ENCODE measurements around the gene MED20. TPM values are rescaled to one million over a fixed set of nuclear protein-coding genes. Genes with fewer than 3 reads are reported as not detected.
A peak's percentile ranks its signal among the peaks of the same experiment; 100 is the strongest.

The MED20 gene
- total RNA-seq, 2 donors from 2014 or later: 24.9 to 34.6 TPM

- Mint-ChIP-seq H3K27me3 (ENCODE audit: low read depth) (no peaks in the 10 kb centered on the region), H3K36me3 (ENCODE audit: insufficient read depth in 2 of 2) (peaks cover 19 to 28% of the 10 kb centered on the region in 2 donors), H3K9me3 (no peaks in the 10 kb centered on the region), H3K4me3 (peak overlapping the region; percentile 98 to 99), H3K4me1 (ENCODE audit: low read depth) (peaks cover 75% of the 10 kb centered on the region), H3K27ac (peak overlapping the region; percentile 99)
- DNase-seq (no peak), ATAC-seq (replicated peaks in 1 of 2) (no peak)
These were observed 17.7 kb upstream of the MED20 start for GRCh38 chr6:41938590-41939175.

GRCh38 chr6:41937861-41938574, 17.1 kb upstream of the MED20 start:
- Mint-ChIP-seq H3K36me3 (ENCODE audit: insufficient read depth in 2 of 2) (peaks cover 20 to 29% of the 10 kb centered on the region in 2 donors), H3K9me3 (no peaks in the 10 kb centered on the region), H3K27ac (peak overlapping the region; percentile 99), H3K4me1 (ENCODE audit: low read depth) (peaks cover 71% of the 10 kb centered on the region), H3K4me3 (peak overlapping the region; percentile 98 to 99), H3K27me3 (ENCODE audit: low read depth) (no peaks in the 10 kb centered on the region)
- peak in 1 of 2 donors; percentile 9 for DNase-seq
- no peak for ATAC-seq (replicated peaks in 1 of 2)

GRCh38 chr6:41937472-41937860, 16.5 kb upstream of the MED20 start:
- DNase-seq: no peak
- Mint-ChIP-seq H3K4me1 (ENCODE audit: low read depth) (peaks cover 67% of the 10 kb centered on the region), H3K27ac (peak overlapping the region; percentile 99), H3K4me3 (peak overlapping the region; percentile 98 to 99), H3K27me3 (ENCODE audit: low read depth) (no peaks in the 10 kb centered on the region), H3K9me3 (no peaks in the 10 kb centered on the region), H3K36me3 (ENCODE audit: insufficient read depth in 2 of 2) (peaks cover 21 to 32% of the 10 kb centered on the region in 2 donors)
- no peak for ATAC-seq (replicated peaks in 1 of 2)

- Mint-ChIP-seq H3K36me3 (ENCODE audit: insufficient read depth in 2 of 2) (peaks cover 24 to 35% of the 10 kb centered on the region in 2 donors), H3K4me3 (peak overlapping the region; percentile 98 to 99), H3K9me3 (no peaks in the 10 kb centered on the region), H3K27me3 (ENCODE audit: low read depth) (no peaks in the 10 kb centered on the region), H3K4me1 (ENCODE audit: low read depth) (peaks cover 59% of the 10 kb centered on the region), H3K27ac (peak overlapping the region; percentile 99)
- DNase-seq: peak; percentile 76 to 80
- peak; percentile 75 to 83 for ATAC-seq (replicated peaks in 1 of 2)
These were observed 15.3 kb upstream of the MED20 start for GRCh38 chr6:41936073-41936837.

- no peaks in the 10 kb centered on the region for H3K27me3 Mint-ChIP-seq (ENCODE audit: low read depth)
- peaks cover 22 to 37% of the 10 kb centered on the region in 2 donors for H3K36me3 Mint-ChIP-seq (ENCODE audit: insufficient read depth in 2 of 2)
- peak overlapping the region; percentile 98 to 99 for H3K4me3 Mint-ChIP-seq
- H3K9me3 Mint-ChIP-seq: no peaks in the 10 kb centered on the region
- peaks cover 59% of the 10 kb centered on the region for H3K4me1 Mint-ChIP-seq (ENCODE audit: low read depth)
- ATAC-seq (replicated peaks in 1 of 2) (no peak), DNase-seq (no peak)
- H3K27ac Mint-ChIP-seq: peak overlapping the region; percentile 99
These were observed 14.7 kb upstream of the MED20 start for GRCh38 chr6:41935685-41936072.

GRCh38 chr6:41935193-41935574, 14.2 kb upstream of the MED20 start:
- no peak for ATAC-seq (replicated peaks in 1 of 2)
- peak overlapping the region; percentile 98 to 99 for H3K4me3 Mint-ChIP-seq

GRCh38 chr6:41934278-41935192, 13.6 kb upstream of the MED20 start:
- Mint-ChIP-seq H3K9me3 (no peaks in the 10 kb centered on the region), H3K4me1 (ENCODE audit: low read depth) (peaks cover 52% of the 10 kb centered on the region), H3K27ac (peak overlapping the region; percentile 11), H3K27me3 (ENCODE audit: low read depth) (no peaks in the 10 kb centered on the region), H3K36me3 (ENCODE audit: insufficient read depth in 2 of 2) (peaks cover 14 to 30% of the 10 kb centered on the region in 2 donors), H3K4me3 (no peak overlapping the region)
- no peak for ATAC-seq (replicated peaks in 1 of 2)
- no peak for DNase-seq

More at GRCh38 chr6:41935193-41935574, 14.2 kb upstream of the MED20 start:
- H3K4me1 Mint-ChIP-seq (ENCODE audit: low read depth): peaks cover 58% of the 10 kb centered on the region
- no peaks in the 10 kb centered on the region for H3K27me3 Mint-ChIP-seq (ENCODE audit: low read depth)
- no peak for DNase-seq
- no peaks in the 10 kb centered on the region for H3K9me3 Mint-ChIP-seq
- H3K27ac Mint-ChIP-seq: peak overlapping the region; percentile 11
- peaks cover 19 to 34% of the 10 kb centered on the region in 2 donors for H3K36me3 Mint-ChIP-seq (ENCODE audit: insufficient read depth in 2 of 2)

GRCh38 chr6:41932378-41932777, 11.4 kb upstream of the MED20 start:
- peak overlapping the region; percentile 47 for H3K27ac Mint-ChIP-seq
- H3K27me3 Mint-ChIP-seq (ENCODE audit: low read depth): no peaks in the 10 kb centered on the region
- ATAC-seq (replicated peaks in 1 of 2) (no peak), DNase-seq (no peak)
- H3K36me3 Mint-ChIP-seq (ENCODE audit: insufficient read depth in 2 of 2): peaks cover 14 to 32% of the 10 kb centered on the region in 2 donors
- H3K9me3 Mint-ChIP-seq: no peaks in the 10 kb centered on the region
- H3K4me1 Mint-ChIP-seq (ENCODE audit: low read depth): peaks cover 43% of the 10 kb centered on the region
- H3K4me3 Mint-ChIP-seq: no peak overlapping the region

- H3K4me3 Mint-ChIP-seq: no peak overlapping the region
- peaks cover 37% of the 10 kb centered on the region for H3K4me1 Mint-ChIP-seq (ENCODE audit: low read depth)
- peak overlapping the region; percentile 83 for H3K27ac Mint-ChIP-seq
- ATAC-seq (replicated peaks in 1 of 2): no peak
- H3K36me3 Mint-ChIP-seq (ENCODE audit: insufficient read depth in 2 of 2): peaks cover 14 to 34% of the 10 kb centered on the region in 2 donors
- no peak for DNase-seq
- H3K9me3 Mint-ChIP-seq: no peaks in the 10 kb centered on the region
- H3K27me3 Mint-ChIP-seq (ENCODE audit: low read depth): no peaks in the 10 kb centered on the region
These were observed 10.9 kb upstream of the MED20 start for GRCh38 chr6:41931792-41932191.

GRCh38 chr6:41929924-41930323, 9.0 kb upstream of the MED20 start:
- DNase-seq (no peak), ATAC-seq (replicated peaks in 1 of 2) (no peak)
- H3K4me3 Mint-ChIP-seq: no peak overlapping the region
- H3K4me1 Mint-ChIP-seq (ENCODE audit: low read depth): peaks cover 27% of the 10 kb centered on the region
- no peaks in the 10 kb centered on the region for H3K27me3 Mint-ChIP-seq (ENCODE audit: low read depth)
- H3K36me3 Mint-ChIP-seq (ENCODE audit: insufficient read depth in 2 of 2): peaks cover 15 to 32% of the 10 kb centered on the region in 2 donors
- no peak overlapping the region for H3K27ac Mint-ChIP-seq
- no peaks in the 10 kb centered on the region for H3K9me3 Mint-ChIP-seq

GRCh38 chr6:41927253-41927652, 6.3 kb upstream of the MED20 start:
- DNase-seq (no peak), ATAC-seq (replicated peaks in 1 of 2) (no peak)
- H3K36me3 Mint-ChIP-seq (ENCODE audit: insufficient read depth in 2 of 2): peaks cover 21 to 37% of the 10 kb centered on the region in 2 donors
- no peaks in the 10 kb centered on the region for H3K27me3 Mint-ChIP-seq (ENCODE audit: low read depth)
- no peaks in the 10 kb centered on the region for H3K9me3 Mint-ChIP-seq
- peak overlapping the region; percentile 48 for H3K27ac Mint-ChIP-seq
- peaks cover 48% of the 10 kb centered on the region for H3K4me1 Mint-ChIP-seq (ENCODE audit: low read depth)
- H3K4me3 Mint-ChIP-seq: no peak overlapping the region

- Mint-ChIP-seq H3K36me3 (ENCODE audit: insufficient read depth in 2 of 2) (peaks cover 20 to 28% of the 10 kb centered on the region in 2 donors), H3K4me1 (ENCODE audit: low read depth) (peaks cover 62% of the 10 kb centered on the region), H3K27ac (peak overlapping the region; percentile 96)
These were observed 1.2 kb upstream of the MED20 start for GRCh38 chr6:41922154-41922553.

More at GRCh38 chr6:41922154-41922553, 1.2 kb upstream of the MED20 start:
- DNase-seq (no peak), ATAC-seq (replicated peaks in 1 of 2) (no peak)
- Mint-ChIP-seq H3K4me3 (peak overlapping the region; percentile 93 to 99), H3K9me3 (no peaks in the 10 kb centered on the region), H3K27me3 (ENCODE audit: low read depth) (no peaks in the 10 kb centered on the region)

Measured in activated T-cell treated with anti-CD3 and anti-CD28 coated beads, Interleukin-2, amount 50 U/mL, for 72 hours (primary cell).